ENCODE results near the gene SETD9. TPM values are rescaled to one million over a fixed set of nuclear protein-coding genes. Genes with fewer than 3 reads are reported as not detected.

The SETD9 gene
- total and polyA plus RNA-seq, 9 donors: 2.3 to 9.0 (median 7.0) TPM

DNA sequence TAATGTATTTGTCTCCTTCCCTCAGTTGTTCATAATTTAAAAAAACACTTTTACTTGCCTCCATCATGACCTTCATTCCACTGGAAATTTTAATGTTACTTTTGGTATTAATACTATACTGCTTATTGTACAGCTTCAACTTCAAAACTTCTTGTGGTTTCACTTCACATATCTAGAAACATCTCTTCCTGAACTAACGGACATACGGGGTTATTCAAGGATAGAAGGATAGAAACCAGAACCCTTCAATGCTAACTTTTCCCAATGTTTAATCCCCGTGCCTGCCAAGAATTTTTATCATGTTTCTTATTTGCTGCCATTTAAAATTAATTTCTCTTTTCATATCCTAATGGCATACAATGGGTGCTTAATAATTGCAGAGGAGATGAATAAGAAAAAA, 36.3 kb upstream of the SETD9 start:
- Histone ChIP-seq H3K27me3 (no peaks in the 10 kb centered on the region), H3K9me3 (no peaks in the 10 kb centered on the region), H3K36me3 (no peaks in the 10 kb centered on the region), H3K4me3 (no peak overlapping the region), H3K27ac (no peak overlapping the region), H3K4me1 (ENCODE audit: insufficient read depth) (no peaks in the 10 kb centered on the region)
- no peak for TF ChIP-seq EP300 (IDR thresholded peaks at IDR 0.05)
- intact Hi-C loops (cut with DNase I): no loop called here
- WGBS, 3 donors: 81 to 87% (median 85%) methylated on average over 3 of the region's 3 CpGs
- no peak for DNase-seq

GRCh38 chr5:56876327-56876726, 33.1 kb upstream of the SETD9 start:
- no peak for TF ChIP-seq EP300 (IDR thresholded peaks at IDR 0.05)
- TF ChIP-seq, protein P1, sequence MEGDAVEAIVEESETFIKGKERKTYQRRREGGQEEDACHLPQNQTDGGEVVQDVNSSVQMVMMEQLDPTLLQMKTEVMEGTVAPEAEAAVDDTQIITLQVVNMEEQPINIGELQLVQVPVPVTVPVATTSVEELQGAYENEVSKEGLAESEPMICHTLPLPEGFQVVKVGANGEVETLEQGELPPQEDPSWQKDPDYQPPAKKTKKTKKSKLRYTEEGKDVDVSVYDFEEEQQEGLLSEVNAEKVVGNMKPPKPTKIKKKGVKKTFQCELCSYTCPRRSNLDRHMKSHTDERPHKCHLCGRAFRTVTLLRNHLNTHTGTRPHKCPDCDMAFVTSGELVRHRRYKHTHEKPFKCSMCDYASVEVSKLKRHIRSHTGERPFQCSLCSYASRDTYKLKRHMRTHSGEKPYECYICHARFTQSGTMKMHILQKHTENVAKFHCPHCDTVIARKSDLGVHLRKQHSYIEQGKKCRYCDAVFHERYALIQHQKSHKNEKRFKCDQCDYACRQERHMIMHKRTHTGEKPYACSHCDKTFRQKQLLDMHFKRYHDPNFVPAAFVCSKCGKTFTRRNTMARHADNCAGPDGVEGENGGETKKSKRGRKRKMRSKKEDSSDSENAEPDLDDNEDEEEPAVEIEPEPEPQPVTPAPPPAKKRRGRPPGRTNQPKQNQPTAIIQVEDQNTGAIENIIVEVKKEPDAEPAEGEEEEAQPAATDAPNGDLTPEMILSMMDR (IDR thresholded peaks at IDR 0.05): no peak
- TF ChIP-seq POLR2A (IDR thresholded peaks at IDR 0.05): no peak
- Histone ChIP-seq H3K4me1 (ENCODE audit: insufficient read depth) (no peaks in the 10 kb centered on the region), H3K27ac (no peak overlapping the region), H3K4me3 (no peak overlapping the region), H3K27me3 (no peaks in the 10 kb centered on the region), H3K36me3 (no peaks in the 10 kb centered on the region), H3K9me3 (no peaks in the 10 kb centered on the region)
- intact Hi-C loops (cut with DNase I): loop anchor here in 1 of 4 donors (2.0 kb wide), 1 partner anchor 20 kb away; no protein-coding TSS in a partner anchor
- WGBS, 3 donors: 75 to 82% (median 77%) methylated on average over 3 of the region's 3 CpGs
- DNase-seq: no peak

GRCh38 chr5:56881571-56881970, 27.8 kb upstream of the SETD9 start:
- 92 to 97% (median 96%) methylated on average over 5 of the region's 5 CpGs for WGBS, 3 donors
- no peaks in the 10 kb centered on the region for H3K36me3 ChIP-seq
- no peaks in the 10 kb centered on the region for H3K4me1 ChIP-seq (ENCODE audit: insufficient read depth)
- no peaks in the 10 kb centered on the region for H3K27me3 ChIP-seq
- no peak overlapping the region for H3K27ac ChIP-seq
- intact Hi-C loops (cut with DNase I): no loop called here
- H3K9me3 ChIP-seq: no peaks in the 10 kb centered on the region
- no peak overlapping the region for H3K4me3 ChIP-seq
- TF ChIP-seq POLR2A (IDR thresholded peaks at IDR 0.05) (no peak), EP300 (IDR thresholded peaks at IDR 0.05) (no peak)
- TF ChIP-seq, protein P1 (IDR thresholded peaks at IDR 0.05): no peak
- DNase-seq: no peak

- H3K4me3 ChIP-seq: no peak overlapping the region
- no peak overlapping the region for H3K27ac ChIP-seq
- TF ChIP-seq POLR2A (IDR thresholded peaks at IDR 0.05): no peak
- no peak for TF ChIP-seq EP300 (IDR thresholded peaks at IDR 0.05)
- TF ChIP-seq, protein P1 (IDR thresholded peaks at IDR 0.05): no peak
- DNase-seq: no peak
- H3K4me1 ChIP-seq (ENCODE audit: insufficient read depth): no peaks in the 10 kb centered on the region
- no peaks in the 10 kb centered on the region for H3K27me3 ChIP-seq
- 92 to 96% (median 96%) methylated on average over 5 of the region's 5 CpGs for WGBS, 3 donors
- no peaks in the 10 kb centered on the region for H3K9me3 ChIP-seq
- H3K36me3 ChIP-seq: no peaks in the 10 kb centered on the region
- intact Hi-C loops (cut with DNase I): no loop called here
These were observed 16.0 kb upstream of the SETD9 start for GRCh38 chr5:56893251-56893951.

DNA sequence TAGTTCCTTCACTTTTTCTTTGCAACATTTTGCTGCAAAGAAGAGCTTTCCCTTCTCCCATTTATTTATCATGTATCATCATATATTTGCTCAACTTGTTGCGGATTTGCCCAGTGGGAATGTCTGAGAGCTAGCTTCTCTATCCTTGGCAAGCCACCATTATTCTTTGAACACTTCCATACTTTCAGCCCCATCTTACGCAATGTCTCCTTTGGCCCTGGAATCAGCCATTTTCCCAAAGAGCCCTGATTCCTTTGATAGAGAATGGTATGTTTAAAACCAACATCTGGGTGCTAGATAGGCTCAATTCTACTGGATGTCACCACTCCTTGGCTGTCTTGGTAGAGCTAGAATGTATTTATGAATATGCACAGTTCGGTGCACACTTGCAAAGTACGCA, 12.6 kb upstream of the SETD9 start:
- no peaks in the 10 kb centered on the region for H3K27me3 ChIP-seq
- H3K27ac ChIP-seq: no peak overlapping the region
- WGBS, 3 donors: 96 to 100% (median 99%) methylated on average over 4 of the region's 4 CpGs
- no peaks in the 10 kb centered on the region for H3K4me1 ChIP-seq (ENCODE audit: insufficient read depth)
- intact Hi-C loops (cut with DNase I): loop anchor here in 1 of 4 donors (2.0 kb wide), 1 partner anchor 20 kb away; no protein-coding TSS in a partner anchor
- no peak overlapping the region for H3K4me3 ChIP-seq
- no peaks in the 10 kb centered on the region for H3K36me3 ChIP-seq
- no peaks in the 10 kb centered on the region for H3K9me3 ChIP-seq
- TF ChIP-seq, protein P1 (IDR thresholded peaks at IDR 0.05): no peak
- no peak for TF ChIP-seq POLR2A (IDR thresholded peaks at IDR 0.05)
- TF ChIP-seq EP300 (IDR thresholded peaks at IDR 0.05): no peak
- DNase-seq: no peak

Data from ovary (tissue), 9 donors.